Endometrial microvascular endothelial cells (primary cell): ENCODE results near the gene HDAC7. TPM values are rescaled to one million over a fixed set of nuclear protein-coding genes. Genes with fewer than 3 reads are reported as not detected.

ENCODE experiments used
- in situ Hi-C: cut with HindIII; loops from 2 replicates; pipeline ENCODE4 v1.10.0; 2017; ENCODE audit warnings: low sequenced_read_pairs, low pct_unique_long_range_greater_than_20kb; ENCODE audit errors: inconsistent ontology term
- total RNA-seq: library from RNA; depleted of rRNA; stranded (reverse); fragments of >200 nt; gene quantifications from one replicate; pipeline ENCODE4 v1.2.3, GENCODE V29; 2015; ENCODE audit errors: inconsistent ontology term

HDAC7 gene
- total RNA-seq, 1 donor from 2014 or later, result 84.6 TPM

- in situ Hi-C loops, result no loop called here
These were observed 62.3 kb downstream of the HDAC7 start for GRCh38 chr12:47757364-47757839.

DNA sequence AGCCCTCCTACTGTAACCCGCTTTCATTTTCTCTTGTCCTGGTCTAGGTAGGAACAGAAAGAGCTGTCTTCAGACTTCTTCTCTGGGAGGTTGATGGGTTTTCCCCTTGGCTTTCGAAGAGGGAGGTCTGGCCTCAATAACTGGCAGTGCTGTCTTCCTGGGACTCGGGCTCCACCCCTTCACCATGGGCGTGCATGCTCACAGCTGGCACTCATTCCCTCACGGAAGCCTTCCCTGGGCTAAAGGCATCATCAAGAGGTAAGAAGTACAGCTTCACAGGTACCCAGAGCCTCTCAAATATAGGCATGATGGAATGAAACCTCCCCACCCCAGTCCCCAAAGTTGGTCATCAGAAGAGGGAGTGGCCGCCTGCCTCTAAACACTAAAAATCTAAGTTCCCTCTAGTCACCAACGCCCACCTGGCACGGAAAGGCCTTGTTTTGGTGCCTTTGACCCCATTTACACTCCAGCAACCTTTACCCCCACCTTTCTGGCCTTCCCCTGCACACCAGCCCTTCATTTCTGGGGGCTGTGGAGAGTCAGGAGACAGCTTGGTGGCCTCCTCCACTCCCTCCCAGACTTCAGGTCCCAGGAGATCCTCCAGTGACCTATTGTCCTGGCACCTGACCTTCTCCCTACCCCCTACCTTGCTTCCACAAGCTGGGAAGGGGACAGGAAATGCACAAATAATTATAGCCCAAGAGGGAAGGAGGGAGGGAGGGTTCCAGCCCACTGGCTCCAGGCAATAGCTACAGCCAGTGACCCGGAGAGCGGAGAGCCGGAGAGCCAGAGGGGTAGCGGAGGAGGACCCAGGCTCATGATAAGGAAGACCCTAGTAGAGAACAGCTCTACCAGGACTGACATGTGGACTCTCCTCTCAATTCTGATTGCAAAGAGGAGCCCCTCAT is 63.8 kb downstream of the HDAC7 start:
- in situ Hi-C loops, result no loop called here

- in situ Hi-C loops, result no loop called here
These were observed 64.8 kb downstream of the HDAC7 start for GRCh38 chr12:47754881-47755280.

GRCh38 chr12:47754126-47754525 is 65.6 kb downstream of the HDAC7 start:
- in situ Hi-C loops, result no loop called here

DNA sequence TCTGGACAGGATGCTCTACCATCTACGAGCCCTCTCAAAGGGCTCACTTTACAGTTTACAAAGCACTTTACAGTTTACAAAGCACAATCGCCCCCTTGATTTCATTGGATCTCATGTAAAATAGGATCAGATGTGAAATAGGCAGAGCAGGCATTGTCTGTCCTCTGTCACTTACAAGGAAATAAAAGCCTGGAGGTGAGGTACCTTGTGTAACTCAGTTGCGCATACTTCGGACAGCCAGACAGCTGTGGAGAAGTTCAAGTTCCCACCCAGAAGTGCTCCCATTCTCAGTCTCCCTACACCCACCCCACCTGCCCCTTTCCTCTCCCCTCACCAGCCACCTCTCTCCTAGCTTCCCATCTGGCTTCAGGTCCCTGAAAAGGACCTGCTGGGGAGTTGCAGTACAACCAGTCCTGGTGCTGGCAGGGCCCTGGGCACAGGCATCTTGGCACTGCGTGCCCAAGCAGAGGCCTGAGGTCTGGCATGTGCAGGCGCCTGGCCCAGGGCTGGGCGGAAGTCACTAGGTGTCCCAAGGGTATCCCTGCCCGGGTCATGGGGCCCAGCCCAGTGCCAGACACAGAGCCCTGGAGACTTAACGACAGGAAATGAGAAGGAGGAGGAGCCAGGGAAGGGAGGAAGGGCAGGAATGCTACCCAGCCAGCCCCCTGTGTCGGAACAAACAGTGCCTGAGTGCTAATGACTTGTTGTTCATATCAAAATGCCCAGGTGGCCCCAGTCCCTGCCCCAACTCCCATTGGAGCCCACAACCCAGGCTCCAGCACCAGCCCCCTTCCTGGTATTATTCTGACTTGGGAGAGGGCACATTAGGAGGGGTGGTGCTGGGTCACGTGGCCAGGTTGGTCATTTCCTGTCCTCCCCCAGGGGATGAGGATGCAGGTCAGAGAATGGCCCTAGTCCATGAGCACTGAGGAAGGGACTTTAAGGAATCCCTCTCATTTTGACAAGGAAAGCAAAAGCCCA is 66.4 kb downstream of the HDAC7 start:
- in situ Hi-C loops, result no loop called here

- in situ Hi-C loops, result no loop called here
These were observed 67.2 kb downstream of the HDAC7 start for GRCh38 chr12:47752552-47752951.

DNA sequence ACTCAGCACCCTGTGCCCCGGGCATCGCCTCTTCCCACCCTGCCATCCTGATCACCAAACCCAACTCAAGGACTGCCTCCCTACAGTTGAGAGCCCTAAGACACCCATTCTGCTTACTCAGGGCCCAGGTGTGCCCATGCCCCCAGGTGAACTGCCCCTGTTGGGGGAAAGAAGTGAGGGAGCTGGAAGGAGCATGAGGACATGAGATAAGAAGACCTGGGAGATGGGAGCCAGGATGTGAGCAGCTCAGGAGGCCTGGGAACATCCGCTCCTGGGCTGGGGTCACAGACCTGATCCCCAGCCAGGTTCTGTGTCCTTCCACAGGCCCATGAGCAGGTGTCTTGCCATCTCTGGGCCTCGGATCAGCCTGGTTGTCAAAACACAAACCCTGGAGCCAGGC is 67.6 kb downstream of the HDAC7 start:
- in situ Hi-C loops, result no loop called here

- in situ Hi-C loops, result no loop called here
These were observed 68.1 kb downstream of the HDAC7 start for GRCh38 chr12:47751561-47751960.

DNA sequence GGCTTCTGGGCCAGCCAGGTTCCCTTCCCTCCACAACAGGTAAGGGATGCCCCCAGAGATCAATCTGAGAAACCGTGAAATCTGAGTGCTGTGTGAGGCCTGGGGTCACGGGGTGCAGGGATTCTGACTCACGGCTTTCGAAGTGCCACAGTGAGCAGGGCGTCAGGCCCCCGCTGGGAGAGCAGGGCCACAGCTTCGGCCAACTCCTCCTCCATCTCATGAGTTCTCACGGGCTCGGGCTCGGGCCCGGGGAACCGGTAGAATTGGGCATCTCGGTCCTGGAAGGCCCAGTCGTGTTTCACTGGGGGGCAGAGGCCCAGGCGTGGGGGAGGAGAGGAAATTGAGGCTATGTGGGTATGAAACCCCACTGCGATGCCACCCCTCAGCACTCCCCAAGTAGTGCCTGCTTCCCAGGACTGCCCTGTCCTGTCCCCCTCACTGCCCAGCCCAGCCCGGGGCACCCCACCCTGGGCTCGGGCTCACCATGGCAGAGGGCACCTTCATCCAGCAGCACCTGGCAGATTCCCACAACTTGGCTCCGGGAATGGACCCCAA is 68.7 kb downstream of the HDAC7 start:
- in situ Hi-C loops, result no loop called here

GRCh38 chr12:47750229-47750798 is 69.4 kb downstream of the HDAC7 start:
- in situ Hi-C loops, result no loop called here

DNA sequence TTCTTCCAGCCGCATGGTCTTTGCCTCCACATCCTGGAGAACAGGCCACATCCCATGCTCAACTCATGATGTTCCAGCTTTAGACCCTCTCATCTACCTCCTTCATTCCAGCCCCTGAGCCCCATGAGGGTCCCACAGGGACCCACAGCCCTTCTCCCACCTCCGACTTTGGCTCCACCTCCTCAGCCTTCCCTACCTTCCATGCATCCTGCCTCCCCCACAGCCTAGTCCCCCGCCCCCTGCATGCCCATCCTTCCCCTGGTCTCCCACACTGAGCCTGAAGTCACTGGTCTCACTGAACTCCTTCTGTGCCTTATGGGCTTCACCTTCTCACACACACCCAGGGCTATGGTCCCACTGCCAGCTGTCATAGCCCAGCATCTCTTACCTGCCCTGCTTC is 70.8 kb downstream of the HDAC7 start:
- in situ Hi-C loops, result no loop called here

DNA sequence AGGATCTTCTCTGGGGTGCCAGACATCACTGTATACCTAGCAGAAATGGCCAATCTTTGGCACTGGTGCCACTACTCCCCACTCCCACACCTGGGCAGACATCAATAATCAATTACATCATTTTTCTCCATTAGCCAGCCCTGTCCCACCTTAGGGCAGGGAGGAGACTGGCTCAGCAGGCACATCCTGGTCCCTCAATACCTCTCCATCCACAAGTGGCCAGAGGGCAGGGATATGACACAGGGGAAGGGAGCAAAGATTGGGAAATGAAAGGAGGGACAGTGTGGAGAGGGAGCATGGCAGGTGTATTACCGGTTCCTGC is 71.2 kb downstream of the HDAC7 start:
- in situ Hi-C loops, result no loop called here

- in situ Hi-C loops, result no loop called here
These were observed 71.9 kb downstream of the HDAC7 start for GRCh38 chr12:47747596-47748506.

GRCh38 chr12:47747126-47747525 is 72.6 kb downstream of the HDAC7 start:
- in situ Hi-C loops, result no loop called here

DNA sequence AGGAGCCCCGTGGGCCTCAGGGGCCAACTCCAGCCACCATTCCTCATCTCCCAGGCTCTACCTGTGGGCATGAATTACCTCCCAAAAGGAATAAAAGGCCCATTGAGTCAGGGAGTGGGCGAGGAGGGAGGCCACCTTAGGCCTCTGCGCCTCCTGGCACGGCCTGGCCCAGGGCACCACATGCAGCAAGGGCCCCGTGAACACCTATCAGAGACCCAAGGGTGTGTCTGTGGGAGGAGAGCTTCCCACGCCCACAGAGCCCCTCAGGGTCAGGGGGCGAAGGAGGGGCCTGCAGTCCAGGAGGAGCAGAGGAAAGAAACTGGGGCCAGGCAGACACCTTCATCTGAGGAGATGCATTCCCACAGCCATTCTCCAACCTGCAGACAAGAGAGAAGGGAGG is 73.2 kb downstream of the HDAC7 start:
- in situ Hi-C loops, result no loop called here

GRCh38 chr12:47746073-47746472 is 73.6 kb downstream of the HDAC7 start:
- in situ Hi-C loops, result no loop called here

GRCh38 chr12:47745485-47746041 is 74.1 kb downstream of the HDAC7 start:
- in situ Hi-C loops, result no loop called here
